Inflammatory macrophage treated with lipopolysaccharide for 1 hour (primary cell): Measurements from ENCODE around the gene LIN7B.

Source experiments
- DNase-seq, 2 donors: peaks; one replicate each; pipeline ENCODE4 v3.0.0-alpha.2; 2020 to 2022

The LIN7B gene

GRCh38 chr19:49097453-49098288 lies 16.5 kb upstream of the LIN7B start:
- peak; percentile 37 to 89 for DNase-seq

- no peak for DNase-seq
Observed at GRCh38 chr19:49098795-49099194, 15.4 kb upstream of the LIN7B start.

- no peak for DNase-seq
Observed at GRCh38 chr19:49101160-49101559, 13.0 kb upstream of the LIN7B start.

- no peak for DNase-seq
Observed at GRCh38 chr19:49102303-49102702, 11.9 kb upstream of the LIN7B start.

GRCh38 chr19:49103331-49104085 lies 10.7 kb upstream of the LIN7B start:
- DNase-seq = no peak

- DNase-seq = no peak
Observed at GRCh38 chr19:49104229-49104864, 9.8 kb upstream of the LIN7B start.

GRCh38 chr19:49106648-49107135 lies 7.5 kb upstream of the LIN7B start:
- peak in 1 of 2 donors; percentile 47 for DNase-seq

GRCh38 chr19:49107625-49108459 lies 6.3 kb upstream of the LIN7B start:
- DNase-seq = no peak

- DNase-seq = no peak
Observed at GRCh38 chr19:49109051-49109450, 5.1 kb upstream of the LIN7B start.

GRCh38 chr19:49109569-49110233 lies 4.5 kb upstream of the LIN7B start:
- DNase-seq = no peak

GRCh38 chr19:49110567-49110966 lies 3.6 kb upstream of the LIN7B start:
- no peak for DNase-seq

GRCh38 chr19:49111218-49111998 lies 2.8 kb upstream of the LIN7B start:
- no peak for DNase-seq

GRCh38 chr19:49114630-49115363 lies 627 bp downstream of the LIN7B start:
- DNase-seq = peak; percentile 35 to 56

- DNase-seq = peak; percentile 63 to 75
Observed at GRCh38 chr19:49116544-49116943, 2.4 kb downstream of the LIN7B start.

- no peak for DNase-seq
Observed at GRCh38 chr19:49117677-49118564, 3.8 kb downstream of the LIN7B start.

- peak; percentile 89 to 97 for DNase-seq
Observed at GRCh38 chr19:49118565-49119410, 4.6 kb downstream of the LIN7B start, which contains the start of gene C19orf73. Gene C19orf73, minus strand, starts transcription at chr19:49119143. Its CDS starts 121 bp downstream, at chr19:49119022.

GRCh38 chr19:49119411-49120324 lies 5.5 kb downstream of the LIN7B start, which contains the start of gene PPFIA3:
Gene PPFIA3, plus strand, starts transcription at chr19:49119544. Its CDS starts 8,330 bp downstream, at chr19:49127874.
- peak; percentile 29 to 32 for DNase-seq
